Progenitor cell of endocrine pancreas (in vitro differentiated cells): Measurements from ENCODE around the gene ZNF76. TPM values are rescaled to one million over a fixed set of nuclear protein-coding genes. Genes with fewer than 3 reads are reported as not detected.
A peak's percentile ranks its signal among the peaks of the same experiment; 100 is the strongest.
"Not testable (repeated sequence)": the region's sequence is repeated elsewhere in the genome, so short reads cannot be mapped to it uniquely, and the experiment has no call there.

Experiments used
- DNase-seq: peaks from one replicate; pipeline ENCODE4 v3.0.0; 2021; ENCODE audit warnings: low spot score; ENCODE audit not compliant: unreplicated experiment
- H3K27ac Mint-ChIP-seq: 2 replicates; pipeline ENCODE4 v1.8.0; 2021; ENCODE audit warnings: mild to moderate bottlenecking, moderate library complexity, mixed read lengths
- H3K27me3 Mint-ChIP-seq: 2 replicates; pipeline ENCODE4 v1.8.0; 2021; ENCODE audit warnings: mixed read lengths
- H3K36me3 Mint-ChIP-seq: 2 replicates; pipeline ENCODE4 v1.8.0; 2022; ENCODE audit warnings: mixed read lengths; ENCODE audit not compliant: insufficient read depth
- H3K4me1 Mint-ChIP-seq: 2 replicates; pipeline ENCODE4 v1.8.0; 2021; ENCODE audit warnings: low read depth, mixed read lengths
- H3K4me3 Mint-ChIP-seq: 2 replicates; pipeline ENCODE4 v1.8.0; 2021; ENCODE audit warnings: low read depth, mild to moderate bottlenecking, moderate library complexity, mixed read lengths
- H3K9me3 Mint-ChIP-seq: 2 replicates; pipeline ENCODE4 v1.8.0; 2021; ENCODE audit warnings: low read depth, mixed read lengths
- CTCF ChIP-seq: fragments of 200-600 bp; sonication (generic); IDR thresholded peaks from one replicate; pipeline ENCODE4 v1.5.0; 2021; ENCODE audit warnings: antibody characterized with exemption, mild to moderate bottlenecking; ENCODE audit not compliant: unreplicated experiment
- total RNA-seq: library from RNA; stranded (reverse); gene quantifications from 2 replicates; pipeline ENCODE4 v1.2.1, GENCODE V29; 2021

Gene ZNF76
- total RNA-seq, 1 donor from 2014 or later = 61.2 TPM

- peaks cover 13% of the 10 kb centered on the region for H3K4me1 Mint-ChIP-seq
- H3K27me3 Mint-ChIP-seq = peaks cover 29% of the 10 kb centered on the region
- no peaks in the 10 kb centered on the region for H3K9me3 Mint-ChIP-seq
- TF ChIP-seq CTCF = no peak
- H3K36me3 Mint-ChIP-seq = peaks cover 1% of the 10 kb centered on the region
- no peak for DNase-seq
- no peak overlapping the region for H3K4me3 Mint-ChIP-seq
- H3K27ac Mint-ChIP-seq = no peak overlapping the region
Observed at GRCh38 chr6:35319346-35320030, 60.0 kb downstream of the ZNF76 start.

- Mint-ChIP-seq H3K27me3 (peaks cover 24% of the 10 kb centered on the region), H3K36me3 (peaks cover 1% of the 10 kb centered on the region), H3K9me3 (no peaks in the 10 kb centered on the region), H3K27ac (no peak overlapping the region), H3K4me1 (peaks cover 13% of the 10 kb centered on the region), H3K4me3 (no peak overlapping the region)
- no peak for TF ChIP-seq CTCF
- DNase-seq = no peak
Observed at GRCh38 chr6:35320031-35320410, 60.5 kb downstream of the ZNF76 start.

- no peak for TF ChIP-seq CTCF
- no peak for DNase-seq
- peaks cover 1% of the 10 kb centered on the region for H3K36me3 Mint-ChIP-seq
- H3K4me3 Mint-ChIP-seq = no peak overlapping the region
- peaks cover 23% of the 10 kb centered on the region for H3K27me3 Mint-ChIP-seq
- no peaks in the 10 kb centered on the region for H3K9me3 Mint-ChIP-seq
- H3K27ac Mint-ChIP-seq = no peak overlapping the region
- peaks cover 13% of the 10 kb centered on the region for H3K4me1 Mint-ChIP-seq
Observed at GRCh38 chr6:35321091-35321490, 61.6 kb downstream of the ZNF76 start.

GRCh38 chr6:35327349-35328027, 68.0 kb downstream of the ZNF76 start:
- no peaks in the 10 kb centered on the region for H3K27me3 Mint-ChIP-seq
- no peaks in the 10 kb centered on the region for H3K36me3 Mint-ChIP-seq
- no peak overlapping the region for H3K27ac Mint-ChIP-seq
- peaks cover 3% of the 10 kb centered on the region for H3K9me3 Mint-ChIP-seq
- no peaks in the 10 kb centered on the region for H3K4me1 Mint-ChIP-seq
- TF ChIP-seq CTCF = peak; percentile 64
- no peak overlapping the region for H3K4me3 Mint-ChIP-seq
- DNase-seq = peak; percentile 26

- no peaks in the 10 kb centered on the region for H3K36me3 Mint-ChIP-seq
- H3K27me3 Mint-ChIP-seq = peaks cover 3% of the 10 kb centered on the region
- H3K9me3 Mint-ChIP-seq = peaks cover 3% of the 10 kb centered on the region
- H3K4me1 Mint-ChIP-seq = no peaks in the 10 kb centered on the region
- no peak for TF ChIP-seq CTCF
- H3K27ac Mint-ChIP-seq = no peak overlapping the region
- H3K4me3 Mint-ChIP-seq = no peak overlapping the region
- DNase-seq = no peak
Observed at GRCh38 chr6:35328108-35328723, 68.7 kb downstream of the ZNF76 start.

GRCh38 chr6:35328965-35329364, 69.4 kb downstream of the ZNF76 start:
- not testable (repeated sequence) for H3K4me1 Mint-ChIP-seq, DNase-seq, H3K9me3 Mint-ChIP-seq, H3K27me3 Mint-ChIP-seq, H3K27ac Mint-ChIP-seq, H3K4me3 Mint-ChIP-seq, H3K36me3 Mint-ChIP-seq
